Measurements from ENCODE around the gene KNL1. TPM values are rescaled to one million over a fixed set of nuclear protein-coding genes. Genes with fewer than 3 reads are reported as not detected.

Gene KNL1
- total and polyA plus RNA-seq, 2 donors (not counting 1 experiment from before 2014, with no cell fraction given), result 3.9 to 5.0 TPM

DNA sequence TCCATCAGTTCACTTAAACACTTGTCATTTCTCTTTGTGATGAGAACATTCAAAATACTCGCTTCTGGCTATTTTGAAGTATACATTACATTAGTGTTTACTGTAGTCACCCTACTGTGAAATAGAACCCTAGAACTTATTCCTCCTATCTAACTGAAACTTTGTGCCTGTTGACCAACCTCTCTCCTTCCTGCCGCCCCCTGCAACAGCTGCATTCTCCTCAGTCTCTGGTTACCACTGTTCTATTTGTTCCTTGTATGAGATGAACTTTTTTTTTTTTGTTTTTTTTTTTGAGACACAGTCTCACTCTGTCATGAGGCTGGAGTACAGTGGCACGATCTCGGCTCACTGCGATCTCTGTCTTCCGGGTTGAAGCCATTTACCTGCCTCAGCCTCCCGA, 103.9 kb downstream of the KNL1 start:
- Histone ChIP-seq H3K4me1 (ENCODE audit: control insufficient read depth, extremely low read depth, insufficient read depth, low read length) (peaks cover 3% of the 10 kb centered on the region), H3K79me2 (ENCODE audit: control insufficient read depth, insufficient read depth, low read length) (peaks cover 13% of the 10 kb centered on the region), H3K4me2 (ENCODE audit: extremely low read depth, insufficient read depth, low read length) (no peak overlapping the region), H3K9me3 (ENCODE audit: control insufficient read depth, insufficient read depth, low read depth, low read length) (no peaks in the 10 kb centered on the region), H3K27me3 (ENCODE audit: control insufficient read depth, insufficient read depth, low read length) (no peaks in the 10 kb centered on the region), H2AFZ (ENCODE audit: low read length) (no peak overlapping the region), H3K4me3 (replicated peaks in 1 of 4; ENCODE audit: control extremely low read depth in 1 of 4, insufficient read depth in 1 of 4, low read depth in 3 of 4, low read length in 4 of 4) (no peak overlapping the region), H3K9ac (ENCODE audit: insufficient read depth, low read length) (no peak overlapping the region), H3K27ac (ENCODE audit: insufficient read depth, low read length) (no peak overlapping the region), H4K20me1 (ENCODE audit: control insufficient read depth, extremely low read depth, insufficient read depth, low read length) (no peaks in the 10 kb centered on the region), H3K36me3 (ENCODE audit: control insufficient read depth, insufficient read depth, low read length) (no peaks in the 10 kb centered on the region)
- TF ChIP-seq EZH2 (IDR thresholded peaks at IDR 0.05; ENCODE audit: low read length, missing control alignments), result no peak
- TF ChIP-seq, protein P1, sequence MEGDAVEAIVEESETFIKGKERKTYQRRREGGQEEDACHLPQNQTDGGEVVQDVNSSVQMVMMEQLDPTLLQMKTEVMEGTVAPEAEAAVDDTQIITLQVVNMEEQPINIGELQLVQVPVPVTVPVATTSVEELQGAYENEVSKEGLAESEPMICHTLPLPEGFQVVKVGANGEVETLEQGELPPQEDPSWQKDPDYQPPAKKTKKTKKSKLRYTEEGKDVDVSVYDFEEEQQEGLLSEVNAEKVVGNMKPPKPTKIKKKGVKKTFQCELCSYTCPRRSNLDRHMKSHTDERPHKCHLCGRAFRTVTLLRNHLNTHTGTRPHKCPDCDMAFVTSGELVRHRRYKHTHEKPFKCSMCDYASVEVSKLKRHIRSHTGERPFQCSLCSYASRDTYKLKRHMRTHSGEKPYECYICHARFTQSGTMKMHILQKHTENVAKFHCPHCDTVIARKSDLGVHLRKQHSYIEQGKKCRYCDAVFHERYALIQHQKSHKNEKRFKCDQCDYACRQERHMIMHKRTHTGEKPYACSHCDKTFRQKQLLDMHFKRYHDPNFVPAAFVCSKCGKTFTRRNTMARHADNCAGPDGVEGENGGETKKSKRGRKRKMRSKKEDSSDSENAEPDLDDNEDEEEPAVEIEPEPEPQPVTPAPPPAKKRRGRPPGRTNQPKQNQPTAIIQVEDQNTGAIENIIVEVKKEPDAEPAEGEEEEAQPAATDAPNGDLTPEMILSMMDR (conservative IDR thresholded peaks at IDR 0.05 in 1 of 2, IDR thresholded peaks at IDR 0.05 in 1 of 2; ENCODE audit: low read depth in 1 of 2, low read length in 2 of 2), result no peak
- DNase-seq (ENCODE audit: low read depth in 2 of 2), result no peak

DNA sequence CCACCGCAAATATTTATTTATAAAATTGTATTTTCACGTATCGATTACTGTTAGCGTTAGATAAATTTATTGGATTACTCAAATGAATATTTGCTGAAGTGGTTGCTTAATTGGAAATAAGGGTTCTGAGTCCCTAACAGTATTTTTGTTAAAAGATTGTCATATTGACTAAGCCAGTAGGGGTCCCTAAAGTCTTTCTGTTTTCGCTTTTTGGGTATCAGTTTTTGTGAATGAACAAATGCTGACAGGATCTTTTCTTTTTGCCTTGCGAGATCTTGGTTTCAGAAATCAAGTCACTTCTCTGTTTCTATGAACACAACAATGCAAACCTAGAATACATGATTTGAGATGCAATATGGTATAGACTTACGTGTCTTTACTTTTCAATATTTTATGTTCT, 108.0 kb downstream of the KNL1 start:
- no peaks in the 10 kb centered on the region for H3K36me3 ChIP-seq (ENCODE audit: control insufficient read depth, insufficient read depth, low read length)
- H3K4me1 ChIP-seq (ENCODE audit: control insufficient read depth, extremely low read depth, insufficient read depth, low read length), result no peaks in the 10 kb centered on the region
- DNase-seq (ENCODE audit: low read depth in 2 of 2), result peak in 1 of 2 donors; percentile 37
- H3K27me3 ChIP-seq (ENCODE audit: control insufficient read depth, insufficient read depth, low read length), result no peaks in the 10 kb centered on the region
- H3K9ac ChIP-seq (ENCODE audit: insufficient read depth, low read length), result no peak overlapping the region
- no peaks in the 10 kb centered on the region for H4K20me1 ChIP-seq (ENCODE audit: control insufficient read depth, extremely low read depth, insufficient read depth, low read length)
- no peak overlapping the region for H3K27ac ChIP-seq (ENCODE audit: insufficient read depth, low read length)
- no peak overlapping the region for H2AFZ ChIP-seq (ENCODE audit: low read length)
- no peak overlapping the region for H3K4me2 ChIP-seq (ENCODE audit: extremely low read depth, insufficient read depth, low read length)
- no peak overlapping the region for H3K4me3 ChIP-seq (replicated peaks in 1 of 4; ENCODE audit: control extremely low read depth in 1 of 4, insufficient read depth in 1 of 4, low read depth in 3 of 4, low read length in 4 of 4)
- TF ChIP-seq, protein P1 (conservative IDR thresholded peaks at IDR 0.05 in 1 of 2, IDR thresholded peaks at IDR 0.05 in 1 of 2; ENCODE audit: low read depth in 1 of 2, low read length in 2 of 2), result peak in 1 of 2 donors; percentile 11
- no peak for TF ChIP-seq EZH2 (IDR thresholded peaks at IDR 0.05; ENCODE audit: low read length, missing control alignments)
- peaks cover 2% of the 10 kb centered on the region for H3K79me2 ChIP-seq (ENCODE audit: control insufficient read depth, insufficient read depth, low read length)
- H3K9me3 ChIP-seq (ENCODE audit: control insufficient read depth, insufficient read depth, low read depth, low read length), result no peaks in the 10 kb centered on the region

DNA sequence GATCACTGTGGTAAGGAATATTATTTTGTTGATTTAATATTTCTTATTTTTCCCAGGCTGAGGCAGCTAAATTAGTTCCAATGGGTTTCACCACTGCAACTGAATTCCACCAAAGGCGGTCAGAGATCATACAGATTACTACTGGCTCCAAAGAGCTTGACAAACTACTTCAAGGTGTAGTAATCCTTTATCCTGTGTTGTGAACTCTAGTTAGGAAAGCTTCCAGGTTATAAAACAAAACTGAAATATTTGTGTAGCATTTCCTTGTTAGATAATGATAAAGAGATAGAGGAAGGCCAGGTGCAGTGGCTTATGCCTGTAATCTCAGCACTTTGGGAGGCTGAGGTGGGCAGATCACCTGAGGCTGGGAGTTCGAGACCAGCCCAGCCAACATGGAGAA, 112.1 kb downstream of the KNL1 start:
- Histone ChIP-seq H3K9ac (ENCODE audit: insufficient read depth, low read length) (no peak overlapping the region), H3K79me2 (ENCODE audit: control insufficient read depth, insufficient read depth, low read length) (no peaks in the 10 kb centered on the region), H4K20me1 (ENCODE audit: control insufficient read depth, extremely low read depth, insufficient read depth, low read length) (no peaks in the 10 kb centered on the region), H3K9me3 (ENCODE audit: control insufficient read depth, insufficient read depth, low read depth, low read length) (no peaks in the 10 kb centered on the region), H3K27ac (ENCODE audit: insufficient read depth, low read length) (no peak overlapping the region), H3K4me3 (replicated peaks in 1 of 4; ENCODE audit: control extremely low read depth in 1 of 4, insufficient read depth in 1 of 4, low read depth in 3 of 4, low read length in 4 of 4) (no peak overlapping the region), H3K27me3 (ENCODE audit: control insufficient read depth, insufficient read depth, low read length) (no peaks in the 10 kb centered on the region), H2AFZ (ENCODE audit: low read length) (no peak overlapping the region), H3K4me2 (ENCODE audit: extremely low read depth, insufficient read depth, low read length) (no peak overlapping the region), H3K4me1 (ENCODE audit: control insufficient read depth, extremely low read depth, insufficient read depth, low read length) (no peaks in the 10 kb centered on the region), H3K36me3 (ENCODE audit: control insufficient read depth, insufficient read depth, low read length) (no peaks in the 10 kb centered on the region)
- no peak for DNase-seq (ENCODE audit: low read depth in 2 of 2)
- no peak for TF ChIP-seq EZH2 (IDR thresholded peaks at IDR 0.05; ENCODE audit: low read length, missing control alignments)
- TF ChIP-seq, protein P1 (conservative IDR thresholded peaks at IDR 0.05 in 1 of 2, IDR thresholded peaks at IDR 0.05 in 1 of 2; ENCODE audit: low read depth in 1 of 2, low read length in 2 of 2), result no peak

Other genes with a start within 250 kb of the KNL1 start
- not detected in 2 replicates for gene PHGR1, start 243.2 kb upstream of the KNL1 start, total RNA-seq
- not detected in 2 replicates for gene PHGR1, start 243.2 kb upstream of the KNL1 start, polyA plus RNA-seq
- under 0.01 and 0.26 TPM in 2 replicates for gene DISP2, start 236.0 kb upstream of the KNL1 start, total RNA-seq
- 0.11 and 0.43 TPM in 2 replicates for gene DISP2, start 236.0 kb upstream of the KNL1 start, polyA plus RNA-seq
- gene KNSTRN, start 211.5 kb upstream of the KNL1 start, total RNA-seq, result 15.7 and 30.9 TPM in 2 replicates
- 22.5 and 45.3 TPM in 2 replicates for gene KNSTRN, start 211.5 kb upstream of the KNL1 start, polyA plus RNA-seq
- 40.1 and 61.8 TPM in 2 replicates for gene IVD, start 188.5 kb upstream of the KNL1 start, total RNA-seq
- 37.9 and 43.0 TPM in 2 replicates for gene IVD, start 188.5 kb upstream of the KNL1 start, polyA plus RNA-seq
- gene BAHD1, start 153.3 kb upstream of the KNL1 start, total RNA-seq, result 4.4 and 5.6 TPM in 2 replicates
- 3.3 and 4.7 TPM in 2 replicates for gene BAHD1, start 153.3 kb upstream of the KNL1 start, polyA plus RNA-seq
- 6.7 and 7.4 TPM in 2 replicates for gene CHST14, start 123.3 kb upstream of the KNL1 start, total RNA-seq
- gene CHST14, start 123.3 kb upstream of the KNL1 start, polyA plus RNA-seq, result 18.1 and 18.8 TPM in 2 replicates
- 14.4 and 14.5 TPM in 2 replicates for gene CCDC32, start 29.2 kb upstream of the KNL1 start, total RNA-seq
- 15.6 and 20.7 TPM in 2 replicates for gene CCDC32, start 29.2 kb upstream of the KNL1 start, polyA plus RNA-seq
- 11.6 and 13.1 TPM in 2 replicates for gene RPUSD2, start 24.9 kb upstream of the KNL1 start, total RNA-seq
- gene RPUSD2, start 24.9 kb upstream of the KNL1 start, polyA plus RNA-seq, result 4.9 and 6.5 TPM in 2 replicates
- gene RAD51, start 100.9 kb downstream of the KNL1 start, total RNA-seq, result 0.77 and 1.3 TPM in 2 replicates
- 5.0 and 10.3 TPM in 2 replicates for gene RAD51, start 100.9 kb downstream of the KNL1 start, polyA plus RNA-seq
- 14.1 and 16.0 TPM in 2 replicates for gene RMDN3, start 161.0 kb downstream of the KNL1 start, total RNA-seq
- gene RMDN3, start 161.0 kb downstream of the KNL1 start, polyA plus RNA-seq, result 18.9 and 22.7 TPM in 2 replicates
- gene GCHFR, start 169.8 kb downstream of the KNL1 start, total RNA-seq, result 1.8 and 2.5 TPM in 2 replicates
- gene GCHFR, start 169.8 kb downstream of the KNL1 start, polyA plus RNA-seq, result 1.4 and 1.6 TPM in 2 replicates
- gene C15orf62, start 175.7 kb downstream of the KNL1 start, total RNA-seq, result under 0.01 and 0.17 TPM in 2 replicates
- 0.02 TPM in 1 of 2 replicates, not detected in the other for gene C15orf62, start 175.7 kb downstream of the KNL1 start, polyA plus RNA-seq
- 21.3 and 23.6 TPM in 2 replicates for gene ZFYVE19, start 212.8 kb downstream of the KNL1 start, total RNA-seq
- 14.1 and 26.2 TPM in 2 replicates for gene ZFYVE19, start 212.8 kb downstream of the KNL1 start, polyA plus RNA-seq
- gene DNAJC17, start 213.2 kb downstream of the KNL1 start, total RNA-seq, result 12.8 and 17.7 TPM in 2 replicates
- gene DNAJC17, start 213.2 kb downstream of the KNL1 start, polyA plus RNA-seq, result 41.8 and 51.3 TPM in 2 replicates
- gene PPP1R14D, start 234.5 kb downstream of the KNL1 start, total RNA-seq, result not detected in 2 replicates
- gene PPP1R14D, start 234.5 kb downstream of the KNL1 start, polyA plus RNA-seq, result not detected in 2 replicates
- under 0.01 TPM in 2 replicates for gene SPINT1, start 249.8 kb downstream of the KNL1 start, total RNA-seq
- 0.09 and 0.16 TPM in 2 replicates for gene SPINT1, start 249.8 kb downstream of the KNL1 start, polyA plus RNA-seq